Measurements from ENCODE around the gene SFXN3. TPM values are rescaled to one million over a fixed set of nuclear protein-coding genes. Genes with fewer than 3 reads are reported as not detected.

Gene SFXN3
- total RNA-seq, 6 donors from 2014 or later = 59.6 to 360 (median 100) TPM

DNA sequence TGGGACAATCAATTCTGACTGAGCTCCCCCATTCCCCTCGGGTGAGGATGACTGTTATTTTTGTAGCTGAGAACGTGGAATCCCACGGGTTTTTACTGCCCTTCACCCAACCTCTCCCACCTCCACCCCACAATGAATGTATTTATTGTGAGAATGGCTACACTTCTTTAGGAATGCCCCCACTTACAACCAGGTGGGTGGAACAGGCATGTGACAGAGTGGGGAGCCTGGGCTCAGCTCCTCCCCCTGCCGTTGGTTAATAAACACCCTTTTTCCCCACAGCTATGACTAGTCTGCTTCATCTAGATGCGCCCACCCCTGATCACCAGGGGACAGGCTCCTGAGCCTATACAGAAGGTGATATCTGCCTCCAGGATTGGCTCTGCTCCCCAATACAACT, 45.7 kb upstream of the SFXN3 start:
- H3K27me3 ChIP-seq = no peaks in the 10 kb centered on the region
- DNase-seq (no peak), ATAC-seq (ENCODE audit: low FRiP score in 2 of 2) (no peak)
- H3K4me1 ChIP-seq = peaks cover 19 to 32% (median 22%) of the 10 kb centered on the region in 4 donors
- 65 to 66% methylated on average over 5 of the region's 5 CpGs for WGBS, 2 donors
- no peak overlapping the region for H3K4me3 ChIP-seq
- H3K27ac ChIP-seq = no peak overlapping the region
- peaks cover 0 to 47% (median 26%) of the 10 kb centered on the region in 4 donors for H3K36me3 ChIP-seq
- TF ChIP-seq, protein P1, sequence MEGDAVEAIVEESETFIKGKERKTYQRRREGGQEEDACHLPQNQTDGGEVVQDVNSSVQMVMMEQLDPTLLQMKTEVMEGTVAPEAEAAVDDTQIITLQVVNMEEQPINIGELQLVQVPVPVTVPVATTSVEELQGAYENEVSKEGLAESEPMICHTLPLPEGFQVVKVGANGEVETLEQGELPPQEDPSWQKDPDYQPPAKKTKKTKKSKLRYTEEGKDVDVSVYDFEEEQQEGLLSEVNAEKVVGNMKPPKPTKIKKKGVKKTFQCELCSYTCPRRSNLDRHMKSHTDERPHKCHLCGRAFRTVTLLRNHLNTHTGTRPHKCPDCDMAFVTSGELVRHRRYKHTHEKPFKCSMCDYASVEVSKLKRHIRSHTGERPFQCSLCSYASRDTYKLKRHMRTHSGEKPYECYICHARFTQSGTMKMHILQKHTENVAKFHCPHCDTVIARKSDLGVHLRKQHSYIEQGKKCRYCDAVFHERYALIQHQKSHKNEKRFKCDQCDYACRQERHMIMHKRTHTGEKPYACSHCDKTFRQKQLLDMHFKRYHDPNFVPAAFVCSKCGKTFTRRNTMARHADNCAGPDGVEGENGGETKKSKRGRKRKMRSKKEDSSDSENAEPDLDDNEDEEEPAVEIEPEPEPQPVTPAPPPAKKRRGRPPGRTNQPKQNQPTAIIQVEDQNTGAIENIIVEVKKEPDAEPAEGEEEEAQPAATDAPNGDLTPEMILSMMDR (IDR thresholded peaks at IDR 0.05) = no peak
- TF ChIP-seq POLR2AphosphoS5 (IDR thresholded peaks at IDR 0.05) = no peak
- H3K9me3 ChIP-seq = no peaks in the 10 kb centered on the region

DNA sequence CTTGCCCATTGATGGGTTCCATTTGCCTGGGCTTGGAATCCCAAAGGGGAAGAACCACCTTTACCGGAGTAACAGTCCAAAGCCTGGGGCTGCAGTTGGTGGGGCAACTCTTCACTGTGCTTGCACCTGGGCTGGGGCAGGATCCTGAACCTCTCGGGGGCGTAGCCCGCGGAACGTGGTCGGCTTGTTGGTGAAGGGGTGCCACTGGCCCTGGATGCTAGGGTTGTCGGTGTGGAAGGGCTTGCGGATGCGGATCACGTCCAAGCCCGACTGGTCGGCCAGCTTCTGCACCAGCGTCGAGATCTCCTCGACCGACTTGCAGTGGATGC, 44.4 kb upstream of the SFXN3 start:
- ATAC-seq (ENCODE audit: low FRiP score in 2 of 2) = no peak
- peak overlapping the region; percentile 95 to 99 (median 96) for H3K4me3 ChIP-seq
- no peaks in the 10 kb centered on the region for H3K27me3 ChIP-seq
- no peak for DNase-seq
- peak overlapping the region in 3 of 4 donors; percentile 78 to 87 (median 81) for H3K27ac ChIP-seq
- peaks cover 19 to 32% (median 22%) of the 10 kb centered on the region in 4 donors for H3K4me1 ChIP-seq
- no peaks in the 10 kb centered on the region for H3K9me3 ChIP-seq
- TF ChIP-seq POLR2AphosphoS5 (IDR thresholded peaks at IDR 0.05) = no peak
- TF ChIP-seq POLR2A (IDR thresholded peaks at IDR 0.05) = no peak
- TF ChIP-seq, protein P1 (IDR thresholded peaks at IDR 0.05) = no peak
- no peak for TF ChIP-seq EP300 (IDR thresholded peaks at IDR 0.05)
- H3K36me3 ChIP-seq = peaks cover under 1 to 47% (median 32%) of the 10 kb centered on the region in 4 donors
- 24 to 33% methylated on average over 1 to 17 of the region's 17 CpGs for WGBS, 2 donors

DNA sequence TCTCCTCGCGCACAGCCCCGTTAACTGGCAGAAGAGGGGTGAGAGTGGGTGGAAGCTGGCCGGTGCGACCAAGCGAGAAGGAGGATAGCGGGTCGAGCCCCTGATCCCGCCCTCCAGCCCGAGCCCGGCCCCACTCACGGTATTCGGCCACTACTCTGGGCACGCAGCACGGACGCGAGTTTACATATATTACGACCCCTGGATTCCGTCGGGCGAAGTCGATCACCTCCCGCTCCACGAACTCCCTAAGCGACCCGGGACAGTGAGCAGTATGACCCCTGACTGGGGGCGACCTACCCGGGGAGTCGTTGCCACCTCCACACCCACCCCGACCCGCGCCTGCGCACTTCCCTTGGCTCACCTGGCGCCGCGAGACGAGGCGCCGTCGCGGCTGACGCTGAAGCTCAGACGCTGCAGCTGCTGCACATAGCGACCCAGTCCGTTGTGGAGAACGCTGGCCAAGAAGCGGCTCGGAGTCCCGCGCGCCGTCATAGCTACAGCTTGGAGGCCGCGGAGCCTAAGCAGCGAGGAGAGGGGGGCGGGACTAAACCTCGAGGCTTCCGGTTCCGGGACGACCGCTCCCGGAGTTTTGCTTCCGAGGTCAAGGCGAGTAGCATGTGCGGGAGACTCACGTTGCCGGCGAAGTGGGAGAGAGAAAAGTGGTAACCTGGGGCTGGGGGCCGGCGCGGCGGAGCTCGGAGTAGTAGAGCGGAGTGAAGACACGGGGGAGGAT, 43.9 kb upstream of the SFXN3 start, which contains the start of the genes MRPL43 and TWNK:
TSS of gene MRPL43 (minus strand) at position 546 of the 733 bp plus-strand sequence. CDS start at position 492, 54 bp downstream.
TSS of gene TWNK (plus strand) at position 592 of the 733 bp plus-strand sequence. CDS start 668 bp downstream, outside the sequence.
- TF ChIP-seq, protein P1 (IDR thresholded peaks at IDR 0.05) = peak in 1 of 6 experiments; percentile 27
- peak; percentile 69 to 74 for TF ChIP-seq POLR2AphosphoS5 (IDR thresholded peaks at IDR 0.05)
- no peak for TF ChIP-seq EP300 (IDR thresholded peaks at IDR 0.05)
- peak in 1 of 4 donors; percentile 78 for TF ChIP-seq POLR2A (IDR thresholded peaks at IDR 0.05)
- H3K27ac ChIP-seq = peak within 1 kb of the TSS; percentile 54 to 87 (median 80)
- H3K9me3 ChIP-seq = no peaks in the 10 kb centered on the region
- DNase-seq (peak; percentile 86 to 91), ATAC-seq (ENCODE audit: low FRiP score in 2 of 2) (peak; percentile 87 to 94)
- 1 to 2% methylated on average over 23 to 37 of the region's 75 CpGs for WGBS, 2 donors
- peak within 1 kb of the TSS; percentile 95 to 99 (median 96) for H3K4me3 ChIP-seq
- H3K4me1 ChIP-seq = peaks cover 19 to 32% (median 22%) of the 10 kb centered on the region in 4 donors
- no peaks in the 10 kb centered on the region for H3K27me3 ChIP-seq
- peaks cover 2 to 42% (median 30%) of the 10 kb centered on the region in 4 donors for H3K36me3 ChIP-seq

DNA sequence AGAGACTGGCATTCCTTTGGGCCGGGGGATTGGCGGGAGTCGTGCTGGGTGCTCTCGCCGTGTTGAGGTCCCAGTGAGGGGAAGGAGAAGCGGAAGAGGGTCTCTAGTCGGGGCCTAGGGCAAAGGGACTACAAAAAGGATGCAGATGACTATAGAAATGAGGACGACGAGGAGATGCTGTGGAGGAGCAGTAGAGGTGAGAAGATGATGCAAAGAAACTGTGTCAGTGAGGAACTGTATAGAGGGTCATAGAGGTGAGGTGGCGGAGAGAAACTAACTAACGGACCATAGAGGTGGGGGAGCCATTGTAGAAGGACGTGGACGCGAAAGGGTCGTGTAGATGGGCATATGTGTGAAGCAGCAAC, 43.4 kb upstream of the SFXN3 start:
- Histone ChIP-seq H3K4me1 (peaks cover 19 to 32% (median 22%) of the 10 kb centered on the region in 4 donors), H3K9me3 (no peaks in the 10 kb centered on the region), H3K4me3 (peak overlapping the region; percentile 95 to 99 (median 96)), H3K27me3 (no peaks in the 10 kb centered on the region), H3K27ac (peak overlapping the region; percentile 54 to 87 (median 80)), H3K36me3 (peaks cover 2 to 38% (median 28%) of the 10 kb centered on the region in 4 donors)
- TF ChIP-seq POLR2AphosphoS5 (IDR thresholded peaks at IDR 0.05) (no peak), EP300 (IDR thresholded peaks at IDR 0.05) (no peak), POLR2A (IDR thresholded peaks at IDR 0.05) (no peak)
- TF ChIP-seq, protein P1 (IDR thresholded peaks at IDR 0.05) = no peak
- DNase-seq (no peak), ATAC-seq (ENCODE audit: low FRiP score in 2 of 2) (no peak)
- WGBS, 2 donors = 1% methylated on average over 15 of the region's 15 CpGs

Measured in upper lobe of left lung (tissue), 6 donors.